SU-DHL-6 (cell line): ENCODE measurements around the gene OR2AG2.

ENCODE experiments used
- H2AFZ ChIP-seq: fragments of 200-600 bp; sonication (generic); 2 replicates; pipeline ENCODE4 v1.6.1; 2014; ENCODE audit warnings: low read depth, mild to moderate bottlenecking, moderate library complexity, mixed read lengths, antibody characterized with exemption, low read length; ENCODE audit not compliant: severe bottlenecking
- H3F3A ChIP-seq: fragments of 200-600 bp; shearing (Covaris generic); 2 replicates; pipeline ENCODE4 v1.6.0; 2016; ENCODE audit warnings: antibody characterized with exemption, mild to moderate bottlenecking; ENCODE audit not compliant: insufficient read depth
- H3K27ac ChIP-seq: fragments of 200-600 bp; sonication (generic); 2 replicates; pipeline ENCODE4 v1.5.1; 2016; ENCODE audit warnings: low read depth, mild to moderate bottlenecking, low read length, moderate library complexity, mixed read lengths
- H3K27me3 ChIP-seq: fragments of 200-600 bp; sonication (generic), shearing (Covaris generic); 2 replicates; pipeline ENCODE4 v1.6.0; 2014; ENCODE audit warnings: mild to moderate bottlenecking, low read length
- H3K36me3 ChIP-seq: fragments of 200-600 bp; sonication (generic); 2 replicates; pipeline ENCODE4 v1.6.1; 2014; ENCODE audit warnings: mild to moderate bottlenecking, low read length, mixed read lengths
- H3K4me2 ChIP-seq: fragments of 300-600, 200-600 bp; shearing (Covaris generic), sonication (generic); 2 replicates; pipeline ENCODE4 v1.6.0; 2014; ENCODE audit warnings: low read length, low read depth, mild to moderate bottlenecking; ENCODE audit not compliant: poor library complexity, severe bottlenecking
- H3K4me3 ChIP-seq: fragments of 200-600 bp; sonication (generic); 2 replicates; pipeline ENCODE4 v1.5.1; 2014; ENCODE audit warnings: antibody characterized with exemption, low read length, mild to moderate bottlenecking, mixed read lengths; ENCODE audit not compliant: insufficient read depth, poor library complexity, severe bottlenecking
- H3K79me2 ChIP-seq: fragments of 200-600 bp; sonication (generic); 2 replicates; pipeline ENCODE4 v1.6.1; 2014; ENCODE audit warnings: mild to moderate bottlenecking, low read length, moderate library complexity; ENCODE audit not compliant: insufficient read depth
- H3K9ac ChIP-seq: fragments of 200-600 bp; sonication (generic); 2 replicates; pipeline ENCODE4 v1.7.0; 2014; ENCODE audit warnings: mild to moderate bottlenecking, low read length
- H3K9me2 ChIP-seq: fragments of 200-600 bp; sonication (generic); replicated peaks from 2 replicates; pipeline ENCODE4 v1.6.1; 2014; ENCODE audit warnings: low read length; ENCODE audit not compliant: insufficient read depth
- H3K9me3 ChIP-seq: fragments of 200-600 bp; sonication (generic); 2 replicates; pipeline ENCODE4 v1.6.1; 2014; ENCODE audit warnings: low read length, mixed read lengths; ENCODE audit not compliant: insufficient read depth
- H4K20me1 ChIP-seq: fragments of 200-600 bp; sonication (generic); 2 replicates; pipeline ENCODE4 v1.6.1; 2014; ENCODE audit warnings: low read depth, mild to moderate bottlenecking, antibody characterized with exemption, low read length, moderate library complexity, mixed read lengths
- EZH2phosphoT487 ChIP-seq: fragments of 200-600 bp; sonication (generic), shearing (Covaris generic); conservative IDR thresholded peaks from 2 replicates; pipeline ENCODE4 v1.6.1; 2018; ENCODE audit warnings: mild to moderate bottlenecking, antibody characterized with exemption, low read length, moderate library complexity, mixed read lengths
- TF ChIP-seq, protein P1 (sequence below): fragments of 200-600 bp; sonication (generic); IDR thresholded peaks from one replicate; pipeline ENCODE4 v1.5.1; 2017; ENCODE audit warnings: antibody characterized with exemption, mild to moderate bottlenecking, low read length, moderate library complexity; ENCODE audit not compliant: insufficient read depth, poor library complexity, severe bottlenecking

OR2AG2 gene

GRCh38 chr11:6794639-6795038 lies 22.9 kb upstream of the OR2AG2 start:
- Histone ChIP-seq H3K4me2 (no peak overlapping the region), H4K20me1 (no peaks in the 10 kb centered on the region), H3K27ac (no peak overlapping the region), H3K4me3 (no peak overlapping the region), H3K79me2 (no peaks in the 10 kb centered on the region), H3K36me3 (no peaks in the 10 kb centered on the region), H3K9me3 (no peaks in the 10 kb centered on the region), H3K27me3 (no peaks in the 10 kb centered on the region), H2AFZ (no peak overlapping the region), H3K9me2 (no peaks in the 10 kb centered on the region), H3K9ac (no peak overlapping the region), H3F3A (no peaks in the 10 kb centered on the region)
- TF ChIP-seq, protein P1, sequence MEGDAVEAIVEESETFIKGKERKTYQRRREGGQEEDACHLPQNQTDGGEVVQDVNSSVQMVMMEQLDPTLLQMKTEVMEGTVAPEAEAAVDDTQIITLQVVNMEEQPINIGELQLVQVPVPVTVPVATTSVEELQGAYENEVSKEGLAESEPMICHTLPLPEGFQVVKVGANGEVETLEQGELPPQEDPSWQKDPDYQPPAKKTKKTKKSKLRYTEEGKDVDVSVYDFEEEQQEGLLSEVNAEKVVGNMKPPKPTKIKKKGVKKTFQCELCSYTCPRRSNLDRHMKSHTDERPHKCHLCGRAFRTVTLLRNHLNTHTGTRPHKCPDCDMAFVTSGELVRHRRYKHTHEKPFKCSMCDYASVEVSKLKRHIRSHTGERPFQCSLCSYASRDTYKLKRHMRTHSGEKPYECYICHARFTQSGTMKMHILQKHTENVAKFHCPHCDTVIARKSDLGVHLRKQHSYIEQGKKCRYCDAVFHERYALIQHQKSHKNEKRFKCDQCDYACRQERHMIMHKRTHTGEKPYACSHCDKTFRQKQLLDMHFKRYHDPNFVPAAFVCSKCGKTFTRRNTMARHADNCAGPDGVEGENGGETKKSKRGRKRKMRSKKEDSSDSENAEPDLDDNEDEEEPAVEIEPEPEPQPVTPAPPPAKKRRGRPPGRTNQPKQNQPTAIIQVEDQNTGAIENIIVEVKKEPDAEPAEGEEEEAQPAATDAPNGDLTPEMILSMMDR: no peak
- TF ChIP-seq EZH2phosphoT487: no peak

GRCh38 chr11:6790546-6790945 lies 18.8 kb upstream of the OR2AG2 start:
- no peaks in the 10 kb centered on the region for H3K79me2 ChIP-seq
- TF ChIP-seq EZH2phosphoT487: no peak
- TF ChIP-seq, protein P1: no peak
- no peaks in the 10 kb centered on the region for H3K9me3 ChIP-seq
- H3K4me3 ChIP-seq: no peak overlapping the region
- no peak overlapping the region for H3K4me2 ChIP-seq
- no peak overlapping the region for H3K9ac ChIP-seq
- no peaks in the 10 kb centered on the region for H3K27me3 ChIP-seq
- H3F3A ChIP-seq: no peaks in the 10 kb centered on the region
- no peaks in the 10 kb centered on the region for H4K20me1 ChIP-seq
- no peak overlapping the region for H2AFZ ChIP-seq
- no peak overlapping the region for H3K27ac ChIP-seq
- H3K36me3 ChIP-seq: no peaks in the 10 kb centered on the region
- no peaks in the 10 kb centered on the region for H3K9me2 ChIP-seq

DNA sequence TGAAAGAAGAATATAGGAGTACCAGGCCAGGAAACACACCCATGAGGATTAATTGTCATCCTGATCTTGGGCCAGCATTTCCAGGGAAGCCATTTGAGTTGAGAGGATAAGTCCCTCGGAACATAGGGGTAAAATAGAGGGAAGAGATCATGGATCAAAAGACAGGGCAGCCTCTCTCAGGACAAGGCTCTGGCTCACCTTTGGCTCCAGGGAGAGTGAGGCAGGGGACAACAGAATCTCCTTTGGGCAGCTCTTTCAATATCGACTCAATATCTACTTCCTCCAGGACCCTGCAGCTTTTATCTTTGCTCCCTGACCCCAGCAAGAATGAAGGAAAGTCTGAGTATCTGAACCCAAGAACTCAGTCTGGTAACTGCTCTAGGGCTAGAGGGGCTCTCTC lies 10.9 kb upstream of the OR2AG2 start, which contains the start of gene OR2AG1:
Gene OR2AG1, plus strand, starts transcription at position 301 of the 400 bp plus-strand sequence. CDS start 2,018 bp downstream, outside the sequence.
- H3F3A ChIP-seq: no peaks in the 10 kb centered on the region
- no peak within 1 kb of the TSS for H3K9ac ChIP-seq
- no peak within 1 kb of the TSS for H3K27ac ChIP-seq
- no peaks in the 10 kb centered on the region for H4K20me1 ChIP-seq
- no peak within 1 kb of the TSS for H3K4me3 ChIP-seq
- H3K79me2 ChIP-seq: no peaks in the 10 kb centered on the region
- H3K9me2 ChIP-seq: no peaks in the 10 kb centered on the region
- no peaks in the 10 kb centered on the region for H3K36me3 ChIP-seq
- no peak within 1 kb of the TSS for H2AFZ ChIP-seq
- no peak within 1 kb of the TSS for H3K4me2 ChIP-seq
- H3K9me3 ChIP-seq: no peaks in the 10 kb centered on the region
- H3K27me3 ChIP-seq: no peaks in the 10 kb centered on the region; the same call in 1 of the 2 replicates
- TF ChIP-seq, protein P1: no peak
- TF ChIP-seq EZH2phosphoT487: no peak
